OCI-M2 (cell line): ENCODE data around the gene MAP3K7.

ENCODE experiments used
- DNase-seq: peaks from one replicate; lab custom pipeline; 2025; ENCODE audit not compliant: unreplicated experiment; lab: John Stamatoyannopoulos, UW

Gene MAP3K7

GRCh38 chr6:90586836-90587638 lies at the start of gene MAP3K7:
TSS of gene MAP3K7 (minus strand) at chr6:90587072. CDS start at chr6:90586883, 189 bp downstream.
- peak; percentile 98 for DNase-seq

DNA sequence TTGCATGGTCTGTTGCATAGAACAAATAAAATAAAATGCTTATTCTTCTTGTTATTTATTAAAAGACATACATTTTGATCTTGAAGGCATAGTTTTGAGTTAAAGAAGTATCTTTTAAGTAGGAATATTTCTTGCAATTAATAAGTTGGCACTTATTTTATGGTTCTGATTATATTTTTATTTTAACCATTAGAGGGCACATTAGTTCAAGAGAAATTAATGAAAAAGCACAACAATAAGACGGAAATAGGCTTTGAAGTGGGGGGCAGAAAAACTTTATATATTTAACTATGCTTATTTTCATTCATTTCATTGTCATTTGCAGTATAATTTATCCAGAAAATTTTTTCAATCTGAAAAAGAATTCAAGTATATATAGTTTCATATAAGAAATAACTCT lies 44.2 kb upstream of the MAP3K7 start:
- DNase-seq = no peak

GRCh38 chr6:90621581-90621980 lies 34.7 kb upstream of the MAP3K7 start:
- DNase-seq = no peak

- no peak for DNase-seq
Measured at GRCh38 chr6:90619221-90619620, 32.3 kb upstream of the MAP3K7 start.

DNA sequence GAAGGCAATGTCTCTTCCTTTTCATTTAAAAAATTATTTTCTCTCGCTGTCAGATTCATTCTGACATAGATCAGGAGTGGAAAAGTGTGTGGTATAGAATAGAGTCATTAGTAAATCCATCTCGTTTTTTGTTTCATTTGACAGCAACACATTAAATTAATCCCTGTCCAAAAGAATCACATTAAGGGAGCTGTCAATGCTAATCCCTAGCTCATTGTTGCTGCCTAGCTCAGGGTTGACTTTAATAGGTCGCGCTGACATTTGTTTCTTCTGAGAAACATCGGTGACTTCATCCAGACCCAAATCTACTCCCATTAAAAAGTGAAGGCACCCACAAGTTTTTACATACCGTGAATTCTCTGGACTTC lies 25.4 kb upstream of the MAP3K7 start:
- DNase-seq = no peak

DNA sequence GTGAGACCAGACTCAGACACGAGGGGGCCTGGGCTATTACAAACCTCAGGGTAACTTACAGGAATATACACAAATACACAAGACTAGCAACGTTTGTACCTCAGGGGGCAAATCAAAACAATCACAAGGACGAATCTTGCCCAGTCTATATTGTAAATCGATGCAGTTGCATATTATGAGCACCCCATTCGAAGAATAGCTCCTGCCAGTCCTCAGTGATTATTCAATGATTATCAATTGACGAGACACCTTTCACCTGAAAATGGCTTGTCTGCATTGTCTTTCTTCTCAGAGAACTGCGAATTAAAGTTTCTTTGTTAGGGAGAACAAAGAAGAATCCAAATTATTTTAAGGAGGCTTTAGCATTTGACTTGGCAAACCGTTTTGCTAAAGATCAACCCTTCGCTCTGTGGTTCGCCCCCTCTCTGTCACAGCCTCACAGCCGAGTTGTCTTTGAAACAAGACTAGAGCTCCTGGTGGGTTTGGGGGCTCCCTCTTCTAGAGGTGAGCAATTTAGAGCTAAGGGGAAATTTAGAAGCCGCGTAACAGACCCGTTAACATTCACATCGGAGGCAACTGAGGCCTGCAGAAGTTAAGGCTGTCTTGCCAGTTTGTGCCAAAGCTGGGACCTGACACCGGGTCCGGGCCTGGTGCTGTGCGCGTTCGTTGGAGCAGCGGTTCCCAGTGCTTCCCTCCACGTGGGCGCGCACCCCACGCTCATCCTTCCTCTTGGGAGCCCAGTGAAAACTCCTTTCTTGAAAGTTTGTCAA lies 24.9 kb upstream of the MAP3K7 start:
- no peak for DNase-seq

DNA sequence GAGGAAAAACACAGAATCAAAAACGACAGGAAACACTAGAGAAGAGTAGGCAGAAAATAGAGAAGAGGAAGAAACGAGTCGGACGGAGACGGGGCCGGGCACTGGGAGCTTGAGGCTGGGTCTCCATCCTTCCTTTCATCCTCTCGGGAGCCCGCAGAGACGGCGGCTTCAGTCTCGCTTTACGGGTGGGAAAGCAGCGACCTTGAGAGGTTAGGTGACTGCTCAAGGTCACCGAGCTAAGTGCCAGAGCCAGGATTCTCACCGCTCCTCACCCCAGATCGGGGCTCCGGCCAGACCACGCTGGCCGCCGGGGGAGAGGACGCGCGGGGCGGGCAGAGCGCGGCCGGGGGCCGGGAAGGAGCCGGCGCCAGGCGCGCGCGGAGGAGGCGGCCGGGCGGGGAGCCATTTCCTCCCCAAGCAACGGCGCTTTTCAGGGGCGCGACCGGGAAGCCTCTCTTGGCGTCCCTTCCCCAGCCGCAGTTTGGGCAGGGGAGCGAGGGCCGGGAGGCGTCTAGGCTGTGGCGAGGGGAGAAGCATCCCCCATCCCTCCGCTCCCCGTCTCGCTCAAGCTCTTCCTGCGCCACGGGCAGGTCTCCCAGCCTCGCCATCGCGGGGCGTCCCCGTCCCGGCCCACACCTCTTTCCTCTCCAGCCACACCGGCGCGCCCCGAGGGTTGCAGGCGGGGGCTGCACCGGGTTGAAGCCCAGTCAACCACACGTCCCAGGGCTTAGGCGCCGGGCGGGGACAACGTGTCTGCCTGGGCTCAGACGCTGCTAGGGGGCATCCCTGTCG lies 24.1 kb upstream of the MAP3K7 start:
- no peak for DNase-seq

DNA sequence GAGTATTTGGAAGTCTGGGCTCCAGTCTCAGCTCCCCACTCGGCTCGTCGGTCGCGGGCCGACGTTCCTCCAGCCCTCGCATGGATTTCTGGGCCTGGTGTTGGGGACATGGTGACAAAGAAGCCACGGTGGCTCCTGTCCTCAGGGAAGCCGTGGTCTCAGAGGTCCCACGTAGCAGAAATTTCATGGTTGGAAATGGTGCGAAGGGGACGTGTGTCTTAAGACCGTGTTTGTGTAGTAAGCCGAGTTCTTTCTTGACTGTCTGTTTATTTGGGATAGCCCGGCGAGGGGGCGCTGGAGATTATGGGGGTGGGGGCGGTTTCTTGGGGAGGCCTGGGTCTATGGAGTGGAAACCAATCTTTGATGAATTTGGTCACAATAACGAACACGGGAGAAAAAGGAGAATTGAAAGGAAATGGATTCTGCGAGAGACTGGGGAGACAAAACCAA lies 23.5 kb upstream of the MAP3K7 start:
- DNase-seq = no peak

DNA sequence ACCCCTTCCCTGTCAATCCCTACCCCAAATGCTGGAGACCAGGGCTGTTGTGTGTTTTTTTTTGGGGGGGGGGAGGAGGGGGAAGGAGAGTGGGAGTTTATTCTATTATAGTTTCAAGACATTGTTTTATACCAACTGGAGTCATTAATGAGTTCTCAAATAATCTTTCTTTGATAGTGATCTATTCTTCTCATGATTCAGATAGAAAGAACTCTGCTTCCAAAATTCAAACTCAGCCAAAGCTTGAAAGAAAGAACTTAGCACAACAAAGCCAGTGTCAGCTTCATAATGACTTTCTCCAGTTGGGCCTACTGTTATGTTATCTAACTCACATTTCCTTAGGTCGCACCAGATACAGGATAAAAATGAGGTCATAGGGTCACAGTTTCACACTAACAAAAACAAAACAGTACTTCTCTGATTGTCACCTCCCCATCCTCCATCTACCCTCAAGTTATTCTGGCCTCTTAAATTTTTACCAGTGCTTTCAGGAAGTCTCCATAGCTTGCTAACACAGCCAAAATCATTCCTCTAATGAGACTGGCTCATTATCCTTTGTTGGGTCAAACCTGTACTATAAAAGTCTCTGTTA lies 19.0 kb upstream of the MAP3K7 start:
- DNase-seq = no peak

DNA sequence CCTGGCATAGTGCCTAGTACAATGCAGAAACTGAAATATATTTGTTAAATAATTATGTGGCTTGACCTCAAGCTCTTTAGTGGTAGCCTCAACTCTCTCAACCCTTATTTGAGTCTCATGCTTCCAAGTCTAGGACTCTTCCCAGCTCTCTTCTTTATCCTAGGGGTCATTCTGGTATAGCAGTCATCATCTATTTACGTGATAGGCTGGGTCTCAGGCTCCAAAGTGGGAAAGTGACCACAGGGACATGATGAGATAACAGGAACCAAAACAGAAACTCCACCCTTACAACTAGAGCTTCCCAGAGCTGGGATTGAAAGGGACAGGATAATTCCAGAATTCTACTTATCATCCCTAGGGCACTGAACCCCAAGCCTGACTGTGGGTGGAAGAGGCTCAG lies 17.7 kb upstream of the MAP3K7 start:
- DNase-seq = no peak

DNA sequence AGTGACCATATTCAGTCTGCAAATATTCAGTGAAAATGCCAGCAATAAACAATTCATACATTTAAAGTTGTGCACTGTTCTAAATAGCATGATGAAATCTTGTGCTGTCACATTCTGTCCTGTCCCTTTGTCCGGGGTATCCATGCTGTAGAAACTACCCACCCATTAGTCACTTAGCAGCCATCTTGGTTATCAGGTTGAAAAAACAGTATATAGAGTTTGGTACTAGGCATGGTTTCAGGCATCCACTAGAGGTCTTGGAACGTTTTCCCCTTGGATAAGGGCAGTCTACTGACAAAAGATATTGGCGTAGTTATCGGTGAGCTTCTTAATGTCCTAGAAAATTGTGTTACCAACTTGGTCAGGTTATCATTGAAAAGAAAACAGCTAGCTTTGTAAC lies 12.3 kb upstream of the MAP3K7 start:
- no peak for DNase-seq

GRCh38 chr6:90598192-90598951 lies 11.5 kb upstream of the MAP3K7 start:
- no peak for DNase-seq

DNA sequence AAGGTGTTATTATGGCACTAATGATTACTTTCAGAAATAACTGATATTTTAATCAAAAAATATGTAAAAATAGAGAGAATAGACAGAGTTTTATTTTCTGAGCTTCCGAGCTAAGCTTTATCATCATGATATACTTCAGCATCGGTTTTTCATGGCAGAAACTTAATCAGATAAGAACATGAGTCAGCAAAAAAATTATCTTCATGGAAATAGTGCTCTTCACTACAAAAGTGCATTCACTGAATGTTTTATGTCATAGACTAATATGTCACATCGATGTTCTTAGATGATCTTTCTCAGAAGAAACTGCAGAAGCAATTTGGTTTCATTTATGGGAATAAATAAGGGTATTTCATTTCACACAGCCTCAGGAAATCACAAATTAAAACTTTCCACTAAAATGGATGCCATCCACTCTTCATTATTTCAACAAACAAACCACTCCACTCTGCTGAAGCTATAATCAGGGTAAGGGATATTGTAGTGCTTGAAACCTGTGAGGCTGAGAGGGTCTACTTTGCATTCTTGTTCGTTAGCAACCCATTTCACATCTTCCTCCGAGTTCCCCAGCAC lies 10.2 kb upstream of the MAP3K7 start:
- DNase-seq = no peak

- no peak for DNase-seq
Measured at GRCh38 chr6:90595854-90596253, 9.0 kb upstream of the MAP3K7 start.

DNA sequence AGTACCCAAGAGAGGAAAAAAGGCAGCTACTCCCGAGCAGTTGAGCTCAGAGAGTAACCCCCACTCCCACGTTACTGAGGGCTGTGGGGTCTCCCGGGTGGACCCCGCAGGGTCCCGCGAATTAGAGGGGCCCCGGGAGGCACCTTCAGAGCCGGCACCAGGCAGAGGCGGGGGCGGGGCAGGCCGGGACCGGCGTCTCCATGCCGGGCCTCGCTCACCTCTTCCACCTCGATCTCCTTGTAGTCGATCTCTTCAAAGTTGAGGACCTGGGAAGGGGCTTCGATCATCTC lies 381 bp downstream of the MAP3K7 start:
- DNase-seq = no peak

DNA sequence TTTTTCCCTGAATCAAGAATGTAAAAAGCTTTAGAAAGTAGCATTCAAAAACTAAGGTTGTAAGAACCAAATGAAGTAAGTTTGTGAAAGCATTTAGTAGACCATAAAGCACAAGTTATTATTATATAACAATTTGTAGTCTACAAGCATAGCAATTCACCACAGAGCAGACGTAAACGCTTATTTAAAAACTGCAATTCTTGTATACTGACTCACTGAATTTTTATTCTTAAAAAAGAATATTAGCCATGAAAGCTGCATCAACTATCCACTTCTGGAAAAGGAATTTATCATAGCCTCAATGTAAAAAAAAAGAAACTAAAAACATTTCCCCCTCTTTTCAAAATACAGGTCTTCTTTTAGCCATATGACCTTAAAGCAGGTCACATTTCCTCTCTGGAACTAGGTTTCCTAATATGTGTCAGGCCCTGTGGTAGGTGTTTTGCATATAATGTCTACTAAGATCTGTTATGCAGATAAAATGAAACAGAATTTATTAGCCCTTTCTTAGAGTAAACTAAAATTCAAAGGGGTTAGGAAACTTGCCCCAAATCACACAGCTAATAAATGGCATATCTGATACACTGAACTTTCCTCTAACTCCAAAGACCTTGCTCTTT lies 2.1 kb downstream of the MAP3K7 start:
- DNase-seq = no peak

GRCh38 chr6:90583836-90584481 lies 2.9 kb downstream of the MAP3K7 start:
- no peak for DNase-seq

DNA sequence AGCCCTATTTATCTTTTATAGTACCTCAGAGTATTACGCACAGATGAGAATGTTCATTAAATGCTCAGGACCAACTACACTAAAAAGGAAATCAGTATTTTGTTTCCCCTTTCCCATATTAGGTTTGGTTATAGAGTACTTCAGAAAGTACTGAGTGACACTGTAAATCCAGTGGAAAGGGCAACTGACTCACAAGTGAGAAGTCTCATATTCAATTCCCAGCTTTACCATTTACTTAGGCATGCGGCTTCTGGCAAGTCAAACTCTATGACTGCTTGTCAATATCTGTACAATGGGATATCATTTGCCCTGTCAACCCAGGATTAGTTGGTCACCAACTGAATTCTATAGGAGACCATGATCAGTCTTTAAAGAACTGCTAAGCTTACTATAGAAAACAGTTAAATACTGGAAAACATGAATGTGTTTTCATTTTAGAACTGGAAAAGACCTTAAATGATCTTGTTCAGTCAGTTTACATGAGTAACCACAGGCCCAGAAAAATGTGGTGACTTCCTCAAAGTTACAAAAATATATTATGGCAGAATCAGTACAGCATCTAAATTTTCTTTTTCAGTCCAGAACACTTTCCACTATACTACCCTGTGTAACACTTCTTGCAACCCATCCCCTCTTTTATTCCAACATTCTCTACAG lies 3.6 kb downstream of the MAP3K7 start:
- no peak for DNase-seq

- DNase-seq = no peak
Measured at GRCh38 chr6:90581146-90581545, 5.7 kb downstream of the MAP3K7 start.
